Small intestine (tissue), 7 donors: Measurements from ENCODE around the gene PGM2. TPM values are rescaled to one million over a fixed set of nuclear protein-coding genes. Genes with fewer than 3 reads are reported as not detected.

Experiments
- DNase-seq, 2 donors: peaks; one replicate each; pipeline versions ENCODE4 v3.0.0 to v3.0.0-alpha.2; 2013
- FAIRE-seq: peaks from 2 replicates; lab custom pipeline; 2012; peaks lifted over from hg19 to GRCh38; lab: Jason Lieb, UNC
- H3K27ac ChIP-seq, 3 donors: one replicate each; pipeline ENCODE4 v1.5.1; 2013; ENCODE audit warnings: low read length in 2 of 3, mild to moderate bottlenecking in 2 of 3, control low read depth in 1 of 3, inconsistent platforms in 1 of 3, low read depth in 1 of 3, moderate library complexity in 1 of 3
- H3K27me3 ChIP-seq, 3 donors: one replicate each; pipeline ENCODE4 v1.6.1; 2013; ENCODE audit warnings: low read length in 3 of 3, inconsistent platforms in 1 of 3; ENCODE audit not compliant: control insufficient read depth in 3 of 3, insufficient read depth in 3 of 3
- H3K36me3 ChIP-seq, 3 donors: one replicate each; pipeline ENCODE4 v1.6.1; 2013; ENCODE audit warnings: low read length in 3 of 3, inconsistent platforms in 1 of 3, low read depth in 1 of 3, mild to moderate bottlenecking in 1 of 3, moderate library complexity in 1 of 3; ENCODE audit not compliant: control insufficient read depth in 3 of 3, insufficient read depth in 2 of 3
- H3K4me1 ChIP-seq, 3 donors: one replicate each; pipeline ENCODE4 v1.6.1; 2013; ENCODE audit warnings: low read length in 2 of 3, inconsistent platforms in 1 of 3, low read depth in 1 of 3, mild to moderate bottlenecking in 1 of 3, moderate library complexity in 1 of 3; ENCODE audit not compliant: control insufficient read depth in 3 of 3, insufficient read depth in 2 of 3
- H3K4me3 ChIP-seq, 3 donors: one replicate each; pipeline ENCODE4 v1.5.1; 2013; ENCODE audit warnings: low read length in 3 of 3, control low read depth in 1 of 3, inconsistent platforms in 1 of 3, low read depth in 1 of 3, mild to moderate bottlenecking in 1 of 3, moderate library complexity in 1 of 3
- H3K9me3 ChIP-seq, 2 donors: one replicate each; pipeline ENCODE4 v1.6.1; 2013; ENCODE audit warnings: low read depth in 1 of 2, low read length in 1 of 2; ENCODE audit not compliant: control insufficient read depth in 2 of 2, insufficient read depth in 1 of 2
- WGBS, 3 donors: extraction: QIAGEN DNeasy Blood & Tissue Kit; methylation state at CpG; one replicate each; pipeline ENCODE4 v1.1.7; 2013; 5-methylcytosine and 5-hydroxymethylcytosine counted together
- polyA plus RNA-seq, 4 donors: library from polyadenylated mRNA; stranded (reverse) in 3 of 4; unstranded in 1 of 4; fragments of 200-250 nt in 3 of 4; fragments of 120-200 nt in 1 of 4; gene quantifications; one replicate each; pipeline versions ENCODE4 v1.2.1 to v1.2.3, GENCODE V29; 2013
- donor health status: healthy with polysubstance abuse.
- donor health status: control.
- donor health status: control.
- donor health status: Bipolar disorder and iron deficiency.
- donor health status: healthy.

The PGM2 gene
- polyA plus RNA-seq, 4 donors = 6.3 to 34.0 (median 11.9) TPM

DNA sequence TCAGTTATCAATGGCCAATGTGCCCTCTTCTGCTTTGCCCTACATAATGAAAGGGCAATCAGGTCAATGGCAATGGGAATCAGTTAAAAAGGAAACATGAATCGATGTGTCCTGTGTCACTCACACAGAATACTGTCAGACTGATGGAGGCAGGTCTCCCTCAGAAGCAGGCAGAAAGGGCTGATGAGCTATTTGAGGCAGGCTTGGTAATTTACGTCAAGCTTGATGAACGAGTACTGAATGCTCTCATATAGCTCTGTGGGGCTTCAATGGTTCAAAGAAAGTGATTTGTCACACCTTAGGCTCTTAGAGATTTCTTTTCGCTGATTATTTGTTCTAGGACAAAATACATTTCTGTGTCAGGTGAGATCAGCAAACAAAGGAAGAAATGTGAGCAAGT, 41.8 kb downstream of the PGM2 start:
- Histone ChIP-seq H3K36me3 (peaks cover 0 to 3% (median under 1%) of the 10 kb centered on the region in 3 donors), H3K27me3 (no peaks in the 10 kb centered on the region), H3K4me1 (peaks cover 0 to 1% (median 0%) of the 10 kb centered on the region in 3 donors), H3K4me3 (no peak overlapping the region), H3K9me3 (no peaks in the 10 kb centered on the region), H3K27ac (no peak overlapping the region)
- WGBS, 3 donors = 92 to 97% (median 93%) methylated on average over 4 of the region's 4 CpGs
- no peak for FAIRE-seq
- DNase-seq = no peak

- no peak overlapping the region for H3K27ac ChIP-seq
- H3K9me3 ChIP-seq = no peaks in the 10 kb centered on the region
- 78 to 88% (median 80%) methylated on average over 1 of the region's 1 CpG for WGBS, 3 donors
- no peaks in the 10 kb centered on the region for H3K27me3 ChIP-seq
- H3K4me1 ChIP-seq = peaks cover 0 to 2% (median 0%) of the 10 kb centered on the region in 3 donors
- no peak for FAIRE-seq
- H3K36me3 ChIP-seq = no peaks in the 10 kb centered on the region
- DNase-seq = no peak
- no peak overlapping the region for H3K4me3 ChIP-seq
Observed at GRCh38 chr4:37872310-37872988, 46.0 kb downstream of the PGM2 start.

- FAIRE-seq = no peak
- Histone ChIP-seq H3K4me3 (no peak overlapping the region), H3K27ac (no peak overlapping the region), H3K4me1 (peaks cover 0 to 2% (median 0%) of the 10 kb centered on the region in 3 donors), H3K36me3 (no peaks in the 10 kb centered on the region), H3K9me3 (no peaks in the 10 kb centered on the region), H3K27me3 (no peaks in the 10 kb centered on the region)
- 38 to 63% (median 62%) methylated on average over 1 of the region's 1 CpG for WGBS, 3 donors
- peak in 1 of 2 donors; percentile 47 for DNase-seq
Observed at GRCh38 chr4:37873386-37873785, 46.9 kb downstream of the PGM2 start.

- H3K27me3 ChIP-seq = no peaks in the 10 kb centered on the region
- 12 to 68% (median 52%) methylated on average over 2 of the region's 2 CpGs for WGBS, 3 donors
- no peak overlapping the region for H3K27ac ChIP-seq
- H3K9me3 ChIP-seq = no peaks in the 10 kb centered on the region
- H3K36me3 ChIP-seq = no peaks in the 10 kb centered on the region
- peak; percentile 67 for FAIRE-seq
- peaks cover 0 to 2% (median 0%) of the 10 kb centered on the region in 3 donors for H3K4me1 ChIP-seq
- H3K4me3 ChIP-seq = no peak overlapping the region
- DNase-seq = peak; percentile 84 to 91
Observed at GRCh38 chr4:37876156-37876555, 49.7 kb downstream of the PGM2 start.

GRCh38 chr4:37879365-37879764, 52.9 kb downstream of the PGM2 start:
- Histone ChIP-seq H3K9me3 (no peaks in the 10 kb centered on the region), H3K4me1 (no peaks in the 10 kb centered on the region), H3K27ac (no peak overlapping the region), H3K36me3 (no peaks in the 10 kb centered on the region), H3K4me3 (no peak overlapping the region), H3K27me3 (no peaks in the 10 kb centered on the region)
- FAIRE-seq = no peak
- DNase-seq = no peak
- 83 to 90% (median 87%) methylated on average over 8 of the region's 8 CpGs for WGBS, 3 donors

DNA sequence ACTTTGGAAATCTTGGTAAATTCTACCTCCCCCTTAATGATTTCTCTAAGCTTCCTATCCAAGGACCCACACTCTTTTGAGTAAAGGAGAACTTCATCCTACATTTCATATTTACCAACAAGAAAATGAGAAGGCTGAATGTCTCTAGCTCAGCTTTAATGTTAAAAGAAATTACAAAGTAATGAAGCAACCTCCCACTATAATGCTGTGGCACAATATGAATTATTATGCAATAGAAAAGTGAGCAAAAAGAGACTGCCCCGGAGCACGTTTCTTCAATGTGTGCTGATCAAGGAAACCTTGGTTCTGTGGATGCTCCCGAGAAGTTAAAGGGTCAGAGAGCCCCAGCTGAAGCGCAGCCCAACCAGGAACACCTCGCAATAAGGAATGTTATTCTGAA, 55.3 kb downstream of the PGM2 start:
- H3K27ac ChIP-seq = no peak overlapping the region
- no peaks in the 10 kb centered on the region for H3K27me3 ChIP-seq
- DNase-seq (no peak), FAIRE-seq (no peak)
- H3K4me1 ChIP-seq = peaks cover 0 to 2% (median 0%) of the 10 kb centered on the region in 3 donors
- H3K36me3 ChIP-seq = no peaks in the 10 kb centered on the region
- no peaks in the 10 kb centered on the region for H3K9me3 ChIP-seq
- no peak overlapping the region for H3K4me3 ChIP-seq
- 85 to 90% (median 86%) methylated on average over 5 of the region's 5 CpGs for WGBS, 3 donors

- no peaks in the 10 kb centered on the region for H3K36me3 ChIP-seq
- no peak overlapping the region for H3K27ac ChIP-seq
- H3K9me3 ChIP-seq = no peaks in the 10 kb centered on the region
- WGBS, 3 donors = 51 to 55% (median 54%) methylated on average over 4 of the region's 4 CpGs
- H3K4me3 ChIP-seq = no peak overlapping the region
- no peak for FAIRE-seq
- peaks cover 0 to 2% (median 0%) of the 10 kb centered on the region in 3 donors for H3K4me1 ChIP-seq
- DNase-seq = no peak
- H3K27me3 ChIP-seq = no peaks in the 10 kb centered on the region
Observed at GRCh38 chr4:37882665-37883296, 56.3 kb downstream of the PGM2 start.

DNA sequence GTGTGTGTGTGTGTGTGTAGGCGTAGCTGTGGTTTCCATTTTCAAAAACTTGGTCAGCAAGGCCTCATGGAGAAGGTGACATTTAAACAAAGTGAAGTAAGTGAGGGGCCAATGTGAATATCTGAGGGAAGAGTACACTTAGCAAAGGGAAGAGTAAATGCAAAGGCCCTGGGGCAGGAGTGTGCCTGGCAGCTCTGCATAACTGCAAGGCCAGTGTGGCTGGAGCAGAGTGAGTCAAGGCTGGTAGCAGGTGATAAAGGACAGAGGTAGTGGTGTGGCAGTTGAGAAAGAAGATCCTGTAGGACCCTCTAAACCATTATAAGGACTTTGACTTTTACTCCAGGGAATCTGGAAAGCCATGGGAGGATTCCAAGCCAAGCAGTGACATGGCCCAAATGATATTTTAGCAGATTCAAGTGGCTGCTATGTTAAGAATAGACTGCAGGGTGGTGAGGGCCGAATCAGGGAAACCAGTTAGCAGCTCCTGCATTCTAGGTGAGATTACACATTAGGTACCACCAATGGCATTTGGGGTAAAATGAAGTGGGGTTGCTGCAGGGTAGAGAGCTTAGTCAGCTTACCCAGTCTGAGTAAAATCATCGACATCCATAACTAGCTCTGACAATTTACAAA, 58.5 kb downstream of the PGM2 start:
- WGBS, 3 donors = 69 to 77% (median 72%) methylated on average over 3 of the region's 3 CpGs
- Histone ChIP-seq H3K4me1 (peaks cover 0 to 3% (median 0%) of the 10 kb centered on the region in 3 donors), H3K9me3 (no peaks in the 10 kb centered on the region), H3K27me3 (peaks cover 0 to 12% (median 0%) of the 10 kb centered on the region in 3 donors), H3K4me3 (no peak overlapping the region), H3K36me3 (no peaks in the 10 kb centered on the region), H3K27ac (peak overlapping the region in 2 of 3 donors; percentile 25 to 46)
- DNase-seq (no peak), FAIRE-seq (no peak)
